GM12801 (cell line): ENCODE results near the gene GSC2.

Experiments
- TF ChIP-seq, protein P1 (sequence below): IDR thresholded peaks from one replicate; pipeline ENCODE4 v1.5.1; 2011; ENCODE audit warnings: control low read depth; ENCODE audit not compliant: insufficient read length; ENCODE audit errors: extremely low read depth

The GSC2 gene

GRCh38 chr22:19122143-19122751 is 27.8 kb downstream of the GSC2 start, which contains the start of gene DGCR2:
Gene DGCR2, minus strand, starts transcription at chr22:19122412. Its CDS starts 206 bp downstream, at chr22:19122206.
- TF ChIP-seq, protein P1, sequence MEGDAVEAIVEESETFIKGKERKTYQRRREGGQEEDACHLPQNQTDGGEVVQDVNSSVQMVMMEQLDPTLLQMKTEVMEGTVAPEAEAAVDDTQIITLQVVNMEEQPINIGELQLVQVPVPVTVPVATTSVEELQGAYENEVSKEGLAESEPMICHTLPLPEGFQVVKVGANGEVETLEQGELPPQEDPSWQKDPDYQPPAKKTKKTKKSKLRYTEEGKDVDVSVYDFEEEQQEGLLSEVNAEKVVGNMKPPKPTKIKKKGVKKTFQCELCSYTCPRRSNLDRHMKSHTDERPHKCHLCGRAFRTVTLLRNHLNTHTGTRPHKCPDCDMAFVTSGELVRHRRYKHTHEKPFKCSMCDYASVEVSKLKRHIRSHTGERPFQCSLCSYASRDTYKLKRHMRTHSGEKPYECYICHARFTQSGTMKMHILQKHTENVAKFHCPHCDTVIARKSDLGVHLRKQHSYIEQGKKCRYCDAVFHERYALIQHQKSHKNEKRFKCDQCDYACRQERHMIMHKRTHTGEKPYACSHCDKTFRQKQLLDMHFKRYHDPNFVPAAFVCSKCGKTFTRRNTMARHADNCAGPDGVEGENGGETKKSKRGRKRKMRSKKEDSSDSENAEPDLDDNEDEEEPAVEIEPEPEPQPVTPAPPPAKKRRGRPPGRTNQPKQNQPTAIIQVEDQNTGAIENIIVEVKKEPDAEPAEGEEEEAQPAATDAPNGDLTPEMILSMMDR: no peak

- TF ChIP-seq, protein P1: no peak
Measured at GRCh38 chr22:19121631-19122142, 28.4 kb downstream of the GSC2 start.

DNA sequence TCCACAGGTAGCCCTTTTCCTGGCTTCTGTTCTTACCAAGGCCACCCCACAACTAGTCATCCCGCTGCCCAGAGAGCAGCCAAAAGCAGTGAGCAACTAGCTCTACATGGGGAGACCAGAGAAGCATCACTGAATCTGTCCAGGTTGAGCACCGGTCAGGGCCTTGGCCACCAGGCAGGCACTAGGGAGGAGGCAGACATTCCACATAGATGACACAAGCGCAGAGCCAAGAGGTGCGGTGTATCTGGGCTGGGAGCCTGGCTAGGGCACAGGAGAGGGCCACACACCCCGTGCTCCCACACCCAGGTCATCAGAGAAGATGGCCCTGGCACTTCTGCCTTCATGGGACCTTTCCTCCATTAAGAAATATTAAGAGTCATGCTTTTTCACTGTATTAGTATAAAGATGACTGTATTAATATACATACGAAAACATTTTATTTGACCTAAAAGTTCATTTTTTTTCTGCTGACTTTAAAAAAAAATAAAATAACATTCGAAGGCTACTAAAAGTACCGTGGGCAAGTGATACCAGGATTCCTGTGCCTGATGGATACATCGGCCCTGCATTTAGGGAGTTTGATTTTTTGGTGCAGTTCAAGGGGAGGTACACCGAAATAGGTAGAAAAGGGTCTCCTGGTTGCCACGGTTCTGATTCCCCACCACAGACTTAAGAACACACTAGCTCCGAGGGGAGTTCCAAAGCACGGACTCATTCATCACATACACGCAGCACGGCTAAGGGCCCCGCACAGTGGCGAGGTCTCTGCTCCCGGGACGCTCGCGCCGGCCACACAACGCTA is 29.1 kb downstream of the GSC2 start:
- TF ChIP-seq, protein P1: no peak

DNA sequence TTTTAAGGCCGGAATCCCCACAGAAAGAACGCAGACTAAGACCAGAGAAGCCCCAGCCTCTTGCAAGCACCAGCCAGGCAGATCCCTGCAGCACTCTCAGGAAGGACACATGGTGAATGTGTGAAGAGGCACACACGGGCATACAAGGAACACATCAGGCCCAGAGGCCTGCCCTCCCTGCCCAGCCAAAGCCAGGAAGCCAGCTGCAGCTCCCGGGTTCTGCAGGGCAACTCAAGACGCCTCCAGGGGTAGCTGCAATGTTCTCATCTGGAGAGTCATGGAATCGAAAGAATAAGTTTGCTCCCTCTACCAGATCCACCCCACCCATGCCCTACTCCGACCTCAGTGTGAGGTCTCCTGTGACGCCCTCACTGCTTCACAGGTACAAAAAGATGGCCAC is 30.1 kb downstream of the GSC2 start:
- TF ChIP-seq, protein P1: no peak

GRCh38 chr22:19118329-19118880 is 31.7 kb downstream of the GSC2 start:
- TF ChIP-seq, protein P1: no peak

- TF ChIP-seq, protein P1: no peak
Measured at GRCh38 chr22:19117111-19117512, 33.0 kb downstream of the GSC2 start.

DNA sequence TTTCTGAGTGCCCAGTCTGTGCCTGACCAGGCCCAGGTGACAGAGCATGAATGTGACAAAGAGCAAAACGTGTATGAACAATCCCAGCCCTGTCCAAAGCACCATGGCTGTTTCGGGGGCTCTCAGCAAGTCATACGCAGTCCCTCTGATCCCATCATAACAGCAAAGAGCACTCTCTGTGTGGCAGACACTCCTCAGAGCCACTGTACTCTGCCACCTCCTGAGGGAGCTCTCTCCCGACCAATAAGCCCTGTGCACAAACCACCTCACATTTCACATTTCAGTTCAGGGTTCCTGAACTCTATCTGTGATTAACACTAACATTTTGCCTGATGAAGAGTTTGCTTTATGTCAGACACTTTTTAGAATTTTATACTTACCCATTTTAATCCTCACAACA is 34.5 kb downstream of the GSC2 start:
- TF ChIP-seq, protein P1: no peak
